T-helper 17 cell (primary cell): ENCODE measurements around the gene CPM. TPM values are rescaled to one million over a fixed set of nuclear protein-coding genes. Genes with fewer than 3 reads are reported as not detected.
A peak's percentile ranks its signal among the peaks of the same experiment; 100 is the strongest.

ENCODE experiments used
- ATAC-seq: fragments of 150-1000 bp; cut with Tn5 transposase; 2 replicates; pipeline ENCODE4 v1.10.0; 2021; ENCODE audit warnings: mild to moderate bottlenecking, moderate library complexity
- DNase-seq, 3 donors: peaks; one replicate each; pipeline versions ENCODE4 v3.0.0 to v3.0.0-alpha.2; 2020 to 2021
- H3K9me3 ChIP-seq: one replicate; pipeline ENCODE4 v1.7.0; 2013; ENCODE audit warnings: low read length, mild to moderate bottlenecking; ENCODE audit not compliant: control insufficient read depth, poor library complexity, severe bottlenecking
- H3K27ac Mint-ChIP-seq: one replicate; pipeline ENCODE4 v1.8.0; 2022; ENCODE audit warnings: mild to moderate bottlenecking, moderate library complexity, mixed read lengths
- H3K27me3 Mint-ChIP-seq: one replicate; pipeline ENCODE4 v1.8.0; 2022; ENCODE audit warnings: mixed read lengths
- H3K36me3 Mint-ChIP-seq: one replicate; pipeline ENCODE4 v1.8.0; 2022; ENCODE audit warnings: low read depth, mixed read lengths
- H3K4me1 Mint-ChIP-seq: one replicate; pipeline ENCODE4 v1.8.0; 2022; ENCODE audit warnings: mild to moderate bottlenecking, mixed read lengths
- H3K4me3 Mint-ChIP-seq: one replicate; pipeline ENCODE4 v1.8.0; 2022; ENCODE audit warnings: mild to moderate bottlenecking, moderate library complexity, mixed read lengths
- total RNA-seq, 4 donors: library from RNA in 2 of 4; stranded (reverse) in 2 of 4; gene quantifications; one replicate each; pipeline ENCODE4 v1.2.3 and lab custom pipeline; 2022 to 2026

Gene CPM
- total RNA-seq, 2 donors from 2014 or later, result 1.9 to 4.1 TPM

DNA sequence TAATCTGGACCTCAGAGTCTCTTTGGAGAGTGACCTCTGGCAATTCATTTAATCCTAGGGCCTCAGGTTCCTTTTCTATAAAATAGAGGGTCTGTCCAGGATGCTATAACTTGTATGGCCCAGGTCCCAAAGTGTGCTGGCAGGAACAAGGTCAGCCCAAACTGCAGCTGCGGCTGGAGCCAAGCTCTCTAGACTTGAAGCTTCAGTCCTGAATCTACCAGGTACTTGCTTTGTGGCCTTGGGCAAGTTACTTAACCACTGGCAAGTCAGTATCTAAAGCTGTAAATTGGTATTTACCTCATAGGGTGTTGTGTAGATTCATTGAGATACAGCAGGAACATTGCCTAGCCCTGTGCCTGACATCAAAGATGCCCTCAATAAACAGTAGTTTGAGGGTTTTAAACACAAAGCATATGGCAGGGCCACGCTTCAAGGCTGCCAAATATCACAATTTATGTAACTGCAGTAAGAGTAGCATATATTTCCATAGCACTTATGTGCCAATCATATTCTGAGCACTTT lies 21.7 kb downstream of the CPM start:
- H3K27ac Mint-ChIP-seq, result no peak overlapping the region
- H3K27me3 Mint-ChIP-seq, result peaks cover 10% of the 10 kb centered on the region
- H3K36me3 Mint-ChIP-seq, result no peaks in the 10 kb centered on the region
- no peaks in the 10 kb centered on the region for H3K9me3 ChIP-seq
- DNase-seq (no peak), ATAC-seq (no peak)
- H3K4me1 Mint-ChIP-seq, result peaks cover 4% of the 10 kb centered on the region
- no peak overlapping the region for H3K4me3 Mint-ChIP-seq

- Mint-ChIP-seq H3K36me3 (no peaks in the 10 kb centered on the region), H3K27me3 (peaks cover 10% of the 10 kb centered on the region), H3K4me1 (peaks cover 2% of the 10 kb centered on the region), H3K27ac (no peak overlapping the region), H3K4me3 (no peak overlapping the region)
- ATAC-seq (no peak), DNase-seq (no peak)
- no peaks in the 10 kb centered on the region for H3K9me3 ChIP-seq
Measured at GRCh38 chr12:68910128-68910527, 22.8 kb downstream of the CPM start.

DNA sequence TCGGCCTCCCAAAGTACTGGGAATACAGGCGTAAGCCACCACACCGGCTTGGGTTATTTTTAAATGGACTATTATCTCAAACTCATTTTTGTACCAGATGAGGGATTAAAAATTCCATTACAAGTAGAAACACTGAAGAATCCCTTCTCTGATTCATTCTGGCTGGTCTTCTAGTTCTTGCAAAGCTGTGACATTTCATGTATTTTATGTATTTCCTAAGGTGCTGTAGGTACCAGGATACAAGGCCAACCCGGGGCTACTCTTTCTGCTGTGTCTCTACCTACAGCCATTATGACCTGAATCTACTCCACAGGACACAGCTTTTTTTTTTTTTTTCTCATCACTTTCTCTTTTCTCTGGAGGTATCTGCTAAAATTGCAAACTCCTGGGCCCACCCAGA lies 24.9 kb downstream of the CPM start:
- H3K4me1 Mint-ChIP-seq, result peaks cover 2% of the 10 kb centered on the region
- H3K27ac Mint-ChIP-seq, result no peak overlapping the region
- no peak overlapping the region for H3K4me3 Mint-ChIP-seq
- peaks cover 2% of the 10 kb centered on the region for H3K36me3 Mint-ChIP-seq
- H3K27me3 Mint-ChIP-seq, result peaks cover 10% of the 10 kb centered on the region
- DNase-seq (no peak), ATAC-seq (no peak)
- no peaks in the 10 kb centered on the region for H3K9me3 ChIP-seq

GRCh38 chr12:68905733-68906132 lies 27.2 kb downstream of the CPM start:
- ATAC-seq (no peak), DNase-seq (no peak)
- Mint-ChIP-seq H3K27me3 (peaks cover 10% of the 10 kb centered on the region), H3K27ac (no peak overlapping the region), H3K4me1 (no peaks in the 10 kb centered on the region), H3K4me3 (no peak overlapping the region), H3K36me3 (peaks cover 2% of the 10 kb centered on the region)
- H3K9me3 ChIP-seq, result no peaks in the 10 kb centered on the region

GRCh38 chr12:68904351-68904962 lies 28.5 kb downstream of the CPM start:
- ATAC-seq (peak; percentile 41), DNase-seq (no peak)
- H3K36me3 Mint-ChIP-seq, result peaks cover 2% of the 10 kb centered on the region
- H3K9me3 ChIP-seq, result no peaks in the 10 kb centered on the region
- peaks cover 10% of the 10 kb centered on the region for H3K27me3 Mint-ChIP-seq
- no peak overlapping the region for H3K4me3 Mint-ChIP-seq
- no peaks in the 10 kb centered on the region for H3K4me1 Mint-ChIP-seq
- no peak overlapping the region for H3K27ac Mint-ChIP-seq

GRCh38 chr12:68903511-68903910 lies 29.5 kb downstream of the CPM start:
- Mint-ChIP-seq H3K4me3 (no peak overlapping the region), H3K36me3 (peaks cover 2% of the 10 kb centered on the region), H3K27ac (no peak overlapping the region)

DNA sequence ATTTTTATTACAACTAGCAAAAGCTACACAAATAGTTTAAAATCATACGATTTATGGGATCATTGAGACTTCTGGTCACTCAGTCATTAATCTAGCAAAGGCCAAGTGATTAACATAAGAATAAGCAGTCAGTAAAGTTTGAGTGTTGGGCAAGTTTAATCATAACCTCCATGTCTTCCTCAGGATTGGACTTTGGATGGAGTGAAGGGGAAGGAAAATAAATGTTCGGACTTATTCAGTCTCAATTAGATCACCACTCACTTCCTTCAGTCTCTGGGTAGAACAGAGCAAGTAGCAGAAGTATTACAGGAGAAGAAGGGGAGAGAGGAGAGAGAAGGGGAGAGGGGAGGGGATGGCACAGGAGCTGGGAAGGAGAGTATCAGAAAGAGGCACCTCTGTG lies 31.4 kb downstream of the CPM start:
- H3K4me1 Mint-ChIP-seq, result peaks cover 2% of the 10 kb centered on the region
- no peak for DNase-seq
- no peak overlapping the region for H3K27ac Mint-ChIP-seq
- H3K4me3 Mint-ChIP-seq, result no peak overlapping the region
- no peak for ATAC-seq
- peaks cover 2% of the 10 kb centered on the region for H3K36me3 Mint-ChIP-seq
- no peaks in the 10 kb centered on the region for H3K27me3 Mint-ChIP-seq
- no peaks in the 10 kb centered on the region for H3K9me3 ChIP-seq

More at GRCh38 chr12:68903511-68903910, 29.5 kb downstream of the CPM start:
- DNase-seq (no peak), ATAC-seq (no peak)
- H3K9me3 ChIP-seq, result no peaks in the 10 kb centered on the region
- no peaks in the 10 kb centered on the region for H3K4me1 Mint-ChIP-seq
- H3K27me3 Mint-ChIP-seq, result peaks cover 8% of the 10 kb centered on the region

DNA sequence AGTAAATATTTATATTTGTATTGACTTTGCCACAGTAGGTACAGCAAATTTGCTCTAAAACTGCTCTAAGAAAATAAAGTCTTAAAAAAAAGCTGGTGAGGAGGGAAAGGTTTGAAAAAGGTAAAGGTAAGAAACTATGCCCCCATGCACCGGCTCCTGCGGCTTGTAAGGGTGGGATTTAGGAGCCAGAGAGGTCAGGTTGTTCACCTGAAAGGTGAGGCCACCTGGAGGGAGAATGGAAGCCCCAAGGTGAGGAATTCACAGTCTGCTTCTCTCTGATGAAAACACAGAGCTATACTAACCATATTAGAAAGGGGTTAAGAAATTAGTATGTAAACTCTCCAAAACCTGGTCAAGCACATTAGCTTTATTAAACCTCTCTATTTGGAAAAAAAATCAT lies 31.8 kb downstream of the CPM start:
- no peaks in the 10 kb centered on the region for H3K9me3 ChIP-seq
- ATAC-seq, result no peak
- H3K36me3 Mint-ChIP-seq, result peaks cover 2% of the 10 kb centered on the region
- H3K4me1 Mint-ChIP-seq, result peaks cover 2% of the 10 kb centered on the region
- H3K27ac Mint-ChIP-seq, result no peak overlapping the region
- no peak for DNase-seq
- no peak overlapping the region for H3K4me3 Mint-ChIP-seq
- no peaks in the 10 kb centered on the region for H3K27me3 Mint-ChIP-seq

DNA sequence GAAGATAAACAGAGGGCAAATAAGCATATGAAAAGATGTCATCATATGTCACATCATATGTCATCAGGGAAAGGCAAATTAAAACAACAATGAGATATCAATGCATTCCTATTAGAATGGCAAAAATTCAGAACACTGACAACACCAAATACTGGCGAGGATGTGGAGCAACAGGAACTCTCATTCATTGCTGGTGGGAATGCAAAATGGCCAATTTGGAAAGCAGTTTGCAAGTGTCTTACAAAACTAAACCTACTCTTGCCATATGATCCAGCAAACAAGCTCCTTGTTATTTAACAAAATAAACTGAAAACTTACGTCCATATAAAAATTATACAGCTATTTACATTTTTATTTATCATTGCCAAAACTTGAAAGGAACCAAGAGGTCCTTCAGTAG lies 32.7 kb downstream of the CPM start:
- peaks cover 2% of the 10 kb centered on the region for H3K36me3 Mint-ChIP-seq
- ATAC-seq, result no peak
- DNase-seq, result no peak
- no peak overlapping the region for H3K27ac Mint-ChIP-seq
- H3K27me3 Mint-ChIP-seq, result no peaks in the 10 kb centered on the region
- no peaks in the 10 kb centered on the region for H3K9me3 ChIP-seq
- H3K4me3 Mint-ChIP-seq, result no peak overlapping the region
- peaks cover 2% of the 10 kb centered on the region for H3K4me1 Mint-ChIP-seq

DNA sequence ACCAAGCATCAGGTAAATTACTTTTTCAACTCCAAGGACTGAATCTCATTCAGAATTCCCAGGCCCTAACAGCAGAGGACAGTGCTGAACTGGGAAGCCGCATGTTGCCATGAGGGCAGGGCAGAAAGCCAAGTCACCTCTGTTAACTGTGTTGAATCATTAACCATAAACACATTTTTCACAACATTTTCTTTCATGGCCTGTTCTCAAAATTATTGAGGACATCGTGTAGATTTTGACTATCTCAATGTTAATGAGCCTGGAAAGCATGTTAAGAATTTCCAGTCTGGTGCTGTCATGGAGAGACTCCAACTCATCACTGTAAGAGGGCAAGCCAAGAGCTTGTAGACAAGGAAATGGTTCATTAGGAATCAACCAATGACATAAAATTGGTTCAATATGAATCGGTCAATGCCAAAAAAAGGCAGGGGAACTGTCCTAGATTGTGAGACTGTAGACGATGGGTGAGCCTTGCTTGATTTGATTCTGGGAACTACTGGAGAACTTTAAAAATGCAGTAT lies 33.7 kb downstream of the CPM start:
- H3K27ac Mint-ChIP-seq, result no peak overlapping the region
- no peaks in the 10 kb centered on the region for H3K27me3 Mint-ChIP-seq
- H3K36me3 Mint-ChIP-seq, result peaks cover 2% of the 10 kb centered on the region
- H3K9me3 ChIP-seq, result no peaks in the 10 kb centered on the region
- no peak overlapping the region for H3K4me3 Mint-ChIP-seq
- no peak for ATAC-seq
- DNase-seq, result no peak
- H3K4me1 Mint-ChIP-seq, result peaks cover 2% of the 10 kb centered on the region

- DNase-seq (no peak), ATAC-seq (no peak)
- Mint-ChIP-seq H3K4me1 (peaks cover 5% of the 10 kb centered on the region), H3K27ac (no peak overlapping the region), H3K27me3 (no peaks in the 10 kb centered on the region), H3K36me3 (no peaks in the 10 kb centered on the region), H3K4me3 (no peak overlapping the region)
- H3K9me3 ChIP-seq, result no peaks in the 10 kb centered on the region
Measured at GRCh38 chr12:68896881-68897540, 36.0 kb downstream of the CPM start.

DNA sequence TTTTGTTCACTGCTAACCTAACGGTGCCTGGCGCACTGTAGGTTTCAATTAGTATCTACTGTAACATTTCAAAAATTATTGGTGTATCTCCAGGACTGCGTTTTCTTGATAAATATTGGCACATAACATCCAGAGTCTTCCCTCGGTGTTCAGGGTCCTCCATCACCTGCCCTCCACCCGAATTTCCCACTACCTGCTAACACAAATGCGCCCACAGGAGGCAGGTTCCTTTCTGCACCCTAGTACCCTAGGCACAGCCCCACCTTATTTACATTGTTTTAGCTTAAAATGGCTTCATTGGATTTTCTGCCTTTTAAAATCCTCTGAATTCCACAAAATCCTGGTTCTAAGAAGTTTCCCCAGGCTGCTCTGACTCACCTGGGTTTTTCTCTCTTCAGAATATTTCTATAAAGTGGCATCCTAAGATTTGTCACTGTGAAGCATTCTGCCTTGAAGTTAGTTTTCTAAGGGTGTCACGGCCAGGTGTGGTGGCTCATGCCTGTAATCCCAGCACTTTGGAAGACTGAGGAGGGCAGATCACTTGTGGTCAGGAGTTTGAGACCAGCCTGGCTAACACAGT lies 38.6 kb downstream of the CPM start:
- Mint-ChIP-seq H3K27ac (no peak overlapping the region), H3K4me3 (no peak overlapping the region), H3K27me3 (no peaks in the 10 kb centered on the region)

DNA sequence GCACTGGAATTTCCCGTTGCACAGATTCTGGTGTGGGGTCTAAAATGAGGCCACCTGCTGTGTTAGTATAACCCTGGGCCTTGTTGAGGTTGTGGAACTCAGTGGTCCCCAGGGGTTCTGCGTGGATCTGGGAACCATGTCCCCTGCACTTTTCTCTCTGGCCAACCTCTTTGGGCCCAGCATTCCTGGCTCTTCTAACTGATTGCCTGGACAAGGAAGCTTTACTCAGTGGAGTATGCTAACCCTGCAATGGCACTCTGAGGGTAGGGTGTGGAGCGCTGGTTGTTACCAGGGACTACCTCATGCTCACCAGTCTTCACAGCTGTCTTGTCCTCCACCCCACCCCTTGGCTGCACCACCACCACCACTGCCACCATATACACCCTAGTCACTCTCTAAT lies 39.2 kb downstream of the CPM start:
- no peak for ATAC-seq
- H3K4me1 Mint-ChIP-seq, result peaks cover 10% of the 10 kb centered on the region
- no peak for DNase-seq
- H3K9me3 ChIP-seq, result no peaks in the 10 kb centered on the region
- no peaks in the 10 kb centered on the region for H3K27me3 Mint-ChIP-seq
- H3K36me3 Mint-ChIP-seq, result no peaks in the 10 kb centered on the region
- no peak overlapping the region for H3K27ac Mint-ChIP-seq
- H3K4me3 Mint-ChIP-seq, result no peak overlapping the region

More for the DNA sequence above, 38.6 kb downstream of the CPM start:
- Mint-ChIP-seq H3K4me1 (peaks cover 10% of the 10 kb centered on the region), H3K36me3 (no peaks in the 10 kb centered on the region)
- ATAC-seq, result no peak
- H3K9me3 ChIP-seq, result no peaks in the 10 kb centered on the region
- no peak for DNase-seq
